Stimulated activated effector memory CD8-positive, alpha-beta T cell treated with anti-CD3 and anti-CD28 coated beads, Interleukin-12 subunit alpha, Interleukin-12 subunit beta, amount 100 ng/mL, for 72 hours (primary cell): ENCODE results near the gene TLE3.
A peak's percentile ranks its signal among the peaks of the same experiment; 100 is the strongest.

Source experiments
- ATAC-seq: fragments of 150-1000 bp; cut with Tn5 transposase; 2 replicates; pipeline ENCODE4 v1.10.0; 2021
- DNase-seq, 2 donors: peaks; one replicate each; pipeline ENCODE4 v3.0.0; 2021 to 2022; ENCODE audit warnings: low spot score in 2 of 2
- H3K27ac Mint-ChIP-seq: one replicate; pipeline ENCODE4 v1.8.0; 2022; ENCODE audit warnings: mild to moderate bottlenecking, mixed read lengths
- H3K36me3 Mint-ChIP-seq: one replicate; pipeline ENCODE4 v1.8.0; 2022; ENCODE audit warnings: mild to moderate bottlenecking, mixed read lengths
- H3K4me1 Mint-ChIP-seq: one replicate; pipeline ENCODE4 v1.8.0; 2022; ENCODE audit warnings: mixed read lengths
- H3K4me3 Mint-ChIP-seq: one replicate; pipeline ENCODE4 v1.8.0; 2022; ENCODE audit warnings: mild to moderate bottlenecking, mixed read lengths
- H3K9me3 Mint-ChIP-seq: one replicate; pipeline ENCODE4 v1.8.0; 2022; ENCODE audit warnings: mixed read lengths

Gene TLE3

GRCh38 chr15:70048198-70048565, 49.5 kb downstream of the TLE3 start:
- no peaks in the 10 kb centered on the region for H3K4me1 Mint-ChIP-seq
- DNase-seq: no peak
- H3K36me3 Mint-ChIP-seq: peaks cover 63% of the 10 kb centered on the region
- no peak for ATAC-seq
- H3K4me3 Mint-ChIP-seq: no peak overlapping the region
- H3K27ac Mint-ChIP-seq: no peak overlapping the region
- no peaks in the 10 kb centered on the region for H3K9me3 Mint-ChIP-seq

- H3K36me3 Mint-ChIP-seq: peaks cover 58% of the 10 kb centered on the region
- H3K4me3 Mint-ChIP-seq: no peak overlapping the region
- no peak for DNase-seq
- H3K9me3 Mint-ChIP-seq: no peaks in the 10 kb centered on the region
- ATAC-seq: no peak
- H3K27ac Mint-ChIP-seq: no peak overlapping the region
- H3K4me1 Mint-ChIP-seq: no peaks in the 10 kb centered on the region
Observed at GRCh38 chr15:70047386-70048197, 50.1 kb downstream of the TLE3 start.

- H3K27ac Mint-ChIP-seq: no peak overlapping the region
- ATAC-seq (no peak), DNase-seq (no peak)
- no peaks in the 10 kb centered on the region for H3K9me3 Mint-ChIP-seq
- H3K36me3 Mint-ChIP-seq: peaks cover 51% of the 10 kb centered on the region
- H3K4me3 Mint-ChIP-seq: no peak overlapping the region
- H3K4me1 Mint-ChIP-seq: no peaks in the 10 kb centered on the region
Observed at GRCh38 chr15:70046679-70047369, 50.9 kb downstream of the TLE3 start.

- peaks cover 38% of the 10 kb centered on the region for H3K36me3 Mint-ChIP-seq
- ATAC-seq (no peak), DNase-seq (no peak)
- no peaks in the 10 kb centered on the region for H3K9me3 Mint-ChIP-seq
- H3K4me1 Mint-ChIP-seq: no peaks in the 10 kb centered on the region
- H3K27ac Mint-ChIP-seq: no peak overlapping the region
- H3K4me3 Mint-ChIP-seq: no peak overlapping the region
Observed at GRCh38 chr15:70045045-70045444, 52.7 kb downstream of the TLE3 start.

- no peak overlapping the region for H3K27ac Mint-ChIP-seq
- DNase-seq: no peak
Observed at GRCh38 chr15:70044168-70044567, 53.5 kb downstream of the TLE3 start.

GRCh38 chr15:70043590-70043989, 54.1 kb downstream of the TLE3 start:
- H3K36me3 Mint-ChIP-seq: peaks cover 24% of the 10 kb centered on the region
- H3K4me1 Mint-ChIP-seq: no peaks in the 10 kb centered on the region
- DNase-seq (no peak), ATAC-seq (no peak)
- H3K9me3 Mint-ChIP-seq: no peaks in the 10 kb centered on the region
- no peak overlapping the region for H3K27ac Mint-ChIP-seq
- H3K4me3 Mint-ChIP-seq: no peak overlapping the region

More at GRCh38 chr15:70044168-70044567, 53.5 kb downstream of the TLE3 start:
- Mint-ChIP-seq H3K4me3 (no peak overlapping the region), H3K9me3 (no peaks in the 10 kb centered on the region), H3K36me3 (peaks cover 30% of the 10 kb centered on the region), H3K4me1 (no peaks in the 10 kb centered on the region)
- no peak for ATAC-seq

GRCh38 chr15:70042553-70043214, 55.0 kb downstream of the TLE3 start:
- ATAC-seq: no peak
- H3K36me3 Mint-ChIP-seq: peaks cover 15% of the 10 kb centered on the region
- H3K27ac Mint-ChIP-seq: no peak overlapping the region
- no peaks in the 10 kb centered on the region for H3K4me1 Mint-ChIP-seq
- no peak for DNase-seq
- no peak overlapping the region for H3K4me3 Mint-ChIP-seq
- no peaks in the 10 kb centered on the region for H3K9me3 Mint-ChIP-seq

- H3K4me3 Mint-ChIP-seq: no peak overlapping the region
- no peak for DNase-seq
Observed at GRCh38 chr15:70039917-70040316, 57.8 kb downstream of the TLE3 start.

GRCh38 chr15:70038730-70039392, 58.9 kb downstream of the TLE3 start:
- no peak for DNase-seq
- Mint-ChIP-seq H3K36me3 (no peaks in the 10 kb centered on the region), H3K4me1 (no peaks in the 10 kb centered on the region), H3K4me3 (no peak overlapping the region), H3K9me3 (no peaks in the 10 kb centered on the region), H3K27ac (no peak overlapping the region)
- no peak for ATAC-seq

More at GRCh38 chr15:70039917-70040316, 57.8 kb downstream of the TLE3 start:
- Mint-ChIP-seq H3K4me1 (no peaks in the 10 kb centered on the region), H3K36me3 (no peaks in the 10 kb centered on the region), H3K9me3 (no peaks in the 10 kb centered on the region), H3K27ac (no peak overlapping the region)
- ATAC-seq: peak; percentile 63

GRCh38 chr15:70037292-70037640, 60.5 kb downstream of the TLE3 start:
- no peak for ATAC-seq

GRCh38 chr15:70036585-70037291, 61.0 kb downstream of the TLE3 start:
- no peaks in the 10 kb centered on the region for H3K9me3 Mint-ChIP-seq
- H3K4me1 Mint-ChIP-seq: no peaks in the 10 kb centered on the region
- no peak overlapping the region for H3K4me3 Mint-ChIP-seq
- no peak overlapping the region for H3K27ac Mint-ChIP-seq
- DNase-seq (no peak), ATAC-seq (no peak)
- H3K36me3 Mint-ChIP-seq: no peaks in the 10 kb centered on the region

More at GRCh38 chr15:70037292-70037640, 60.5 kb downstream of the TLE3 start:
- DNase-seq: no peak
- Mint-ChIP-seq H3K36me3 (no peaks in the 10 kb centered on the region), H3K9me3 (no peaks in the 10 kb centered on the region), H3K27ac (no peak overlapping the region), H3K4me3 (no peak overlapping the region), H3K4me1 (no peaks in the 10 kb centered on the region)

- no peak for ATAC-seq
- H3K4me1 Mint-ChIP-seq: no peaks in the 10 kb centered on the region
- H3K36me3 Mint-ChIP-seq: no peaks in the 10 kb centered on the region
- no peak for DNase-seq
- no peaks in the 10 kb centered on the region for H3K9me3 Mint-ChIP-seq
- H3K27ac Mint-ChIP-seq: no peak overlapping the region
- H3K4me3 Mint-ChIP-seq: no peak overlapping the region
Observed at GRCh38 chr15:70035719-70036077, 62.0 kb downstream of the TLE3 start.

GRCh38 chr15:70035051-70035718, 62.5 kb downstream of the TLE3 start:
- no peak for ATAC-seq
- no peaks in the 10 kb centered on the region for H3K4me1 Mint-ChIP-seq
- H3K36me3 Mint-ChIP-seq: no peaks in the 10 kb centered on the region
- H3K4me3 Mint-ChIP-seq: no peak overlapping the region
- no peak for DNase-seq
- H3K9me3 Mint-ChIP-seq: no peaks in the 10 kb centered on the region
- no peak overlapping the region for H3K27ac Mint-ChIP-seq

GRCh38 chr15:70034596-70034995, 63.1 kb downstream of the TLE3 start:
- DNase-seq (no peak), ATAC-seq (no peak)
- H3K27ac Mint-ChIP-seq: no peak overlapping the region
- no peaks in the 10 kb centered on the region for H3K9me3 Mint-ChIP-seq
- H3K36me3 Mint-ChIP-seq: no peaks in the 10 kb centered on the region
- no peaks in the 10 kb centered on the region for H3K4me1 Mint-ChIP-seq
- H3K4me3 Mint-ChIP-seq: no peak overlapping the region
